ENCODE measurements around the gene PCSK5.

Gene PCSK5

GRCh38 chr9:75890472-75891276, at the start of gene PCSK5:
Gene PCSK5, plus strand, starts transcription at chr9:75890673. Its CDS starts 509 bp downstream, at chr9:75891182.
- DNase-seq (ENCODE audit: extremely low read depth, insufficient read length), result peak; percentile 52
- Histone ChIP-seq H3K36me3 (ENCODE audit: control insufficient read depth, insufficient read depth, low read length) (no peaks in the 10 kb centered on the region), H3K4me3 (replicated peaks; ENCODE audit: low read depth, low read length) (peak within 1 kb of the TSS; percentile 49), H3K27me3 (replicated peaks; ENCODE audit: control insufficient read depth, insufficient read depth, low read length) (no peaks in the 10 kb centered on the region; the same call in 1 of the 2 replicates)
- TF ChIP-seq, protein P1, sequence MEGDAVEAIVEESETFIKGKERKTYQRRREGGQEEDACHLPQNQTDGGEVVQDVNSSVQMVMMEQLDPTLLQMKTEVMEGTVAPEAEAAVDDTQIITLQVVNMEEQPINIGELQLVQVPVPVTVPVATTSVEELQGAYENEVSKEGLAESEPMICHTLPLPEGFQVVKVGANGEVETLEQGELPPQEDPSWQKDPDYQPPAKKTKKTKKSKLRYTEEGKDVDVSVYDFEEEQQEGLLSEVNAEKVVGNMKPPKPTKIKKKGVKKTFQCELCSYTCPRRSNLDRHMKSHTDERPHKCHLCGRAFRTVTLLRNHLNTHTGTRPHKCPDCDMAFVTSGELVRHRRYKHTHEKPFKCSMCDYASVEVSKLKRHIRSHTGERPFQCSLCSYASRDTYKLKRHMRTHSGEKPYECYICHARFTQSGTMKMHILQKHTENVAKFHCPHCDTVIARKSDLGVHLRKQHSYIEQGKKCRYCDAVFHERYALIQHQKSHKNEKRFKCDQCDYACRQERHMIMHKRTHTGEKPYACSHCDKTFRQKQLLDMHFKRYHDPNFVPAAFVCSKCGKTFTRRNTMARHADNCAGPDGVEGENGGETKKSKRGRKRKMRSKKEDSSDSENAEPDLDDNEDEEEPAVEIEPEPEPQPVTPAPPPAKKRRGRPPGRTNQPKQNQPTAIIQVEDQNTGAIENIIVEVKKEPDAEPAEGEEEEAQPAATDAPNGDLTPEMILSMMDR (IDR thresholded peaks at IDR 0.05; ENCODE audit: insufficient read depth, low read length, poor library complexity, severe bottlenecking), result peak; percentile 23

DNA sequence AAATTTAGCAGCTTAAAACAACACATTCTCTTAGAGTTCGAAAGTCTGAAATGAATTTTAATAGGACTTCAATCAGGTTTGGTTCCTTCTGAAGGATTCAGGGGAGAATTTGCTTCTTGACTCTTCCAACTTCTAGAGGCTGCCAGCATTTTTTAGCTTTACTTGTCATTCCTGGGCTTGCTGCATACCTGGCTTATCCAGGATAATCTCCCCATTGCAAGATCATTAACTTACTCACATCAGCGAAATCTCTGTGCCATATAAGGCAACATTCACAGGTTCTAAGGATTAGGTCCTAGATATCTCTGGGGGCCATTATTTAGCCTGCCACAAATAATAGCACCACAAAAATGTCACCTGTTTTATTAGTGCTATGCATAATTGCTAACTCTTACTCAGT, 46.2 kb upstream of the PCSK5 start:
- TF ChIP-seq, protein P1 (IDR thresholded peaks at IDR 0.05; ENCODE audit: insufficient read depth, low read length, poor library complexity, severe bottlenecking), result no peak
- no peak for DNase-seq (ENCODE audit: extremely low read depth, insufficient read length)
- Histone ChIP-seq H3K4me3 (replicated peaks; ENCODE audit: low read depth, low read length) (no peak overlapping the region), H3K36me3 (ENCODE audit: control insufficient read depth, insufficient read depth, low read length) (no peaks in the 10 kb centered on the region), H3K27me3 (replicated peaks; ENCODE audit: control insufficient read depth, insufficient read depth, low read length) (no peaks in the 10 kb centered on the region)

GRCh38 chr9:75845806-75846205, 44.7 kb upstream of the PCSK5 start:
- no peak for DNase-seq (ENCODE audit: extremely low read depth, insufficient read length)
- no peaks in the 10 kb centered on the region for H3K36me3 ChIP-seq (ENCODE audit: control insufficient read depth, insufficient read depth, low read length)
- no peak overlapping the region for H3K4me3 ChIP-seq (replicated peaks; ENCODE audit: low read depth, low read length)
- TF ChIP-seq, protein P1 (IDR thresholded peaks at IDR 0.05; ENCODE audit: insufficient read depth, low read length, poor library complexity, severe bottlenecking), result no peak
- no peaks in the 10 kb centered on the region for H3K27me3 ChIP-seq (replicated peaks; ENCODE audit: control insufficient read depth, insufficient read depth, low read length)

- H3K27me3 ChIP-seq (replicated peaks; ENCODE audit: control insufficient read depth, insufficient read depth, low read length), result no peaks in the 10 kb centered on the region
- H3K4me3 ChIP-seq (replicated peaks; ENCODE audit: low read depth, low read length), result no peak overlapping the region
- TF ChIP-seq, protein P1 (IDR thresholded peaks at IDR 0.05; ENCODE audit: insufficient read depth, low read length, poor library complexity, severe bottlenecking), result no peak
- H3K36me3 ChIP-seq (ENCODE audit: control insufficient read depth, insufficient read depth, low read length), result no peaks in the 10 kb centered on the region
- DNase-seq (ENCODE audit: extremely low read depth, insufficient read length), result no peak
Measured at GRCh38 chr9:75847085-75847484, 43.4 kb upstream of the PCSK5 start.

DNA sequence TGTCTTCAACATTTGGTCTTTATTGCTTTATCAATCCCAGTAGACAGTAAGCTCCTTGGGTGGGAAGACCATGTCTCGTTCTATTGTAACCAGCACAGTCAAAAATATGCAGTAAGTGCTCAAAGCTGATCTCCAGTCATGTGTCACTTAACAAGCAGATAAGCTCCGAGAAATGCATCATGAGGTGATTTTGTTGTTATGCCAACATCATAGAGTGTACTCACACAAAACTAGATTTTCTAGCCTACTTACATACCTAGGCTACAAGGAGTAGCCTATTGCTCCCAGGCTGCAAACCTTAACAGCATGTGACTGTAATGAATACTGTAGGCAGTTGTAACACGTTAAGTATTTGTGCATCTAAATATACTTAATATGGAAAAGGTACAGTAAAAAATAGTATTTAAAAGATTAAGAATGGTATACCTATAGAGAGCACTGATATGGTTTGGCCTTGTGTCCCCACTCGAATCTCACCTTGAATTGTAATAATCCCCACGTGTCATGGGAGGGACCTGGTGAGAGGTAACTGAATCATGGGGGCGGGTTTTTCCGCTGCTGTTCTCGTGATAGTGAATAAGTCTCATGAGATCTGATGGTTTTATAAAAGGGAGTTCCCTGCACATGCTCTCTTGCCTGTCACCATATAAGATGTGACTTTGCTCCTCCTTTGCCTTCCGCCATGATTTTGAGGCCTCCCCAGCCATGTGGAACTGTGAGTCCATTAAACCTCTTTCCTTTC, 39.8 kb upstream of the PCSK5 start:
- H3K27me3 ChIP-seq (replicated peaks; ENCODE audit: control insufficient read depth, insufficient read depth, low read length), result no peaks in the 10 kb centered on the region
- H3K4me3 ChIP-seq (replicated peaks; ENCODE audit: low read depth, low read length), result no peak overlapping the region
- H3K36me3 ChIP-seq (ENCODE audit: control insufficient read depth, insufficient read depth, low read length), result no peaks in the 10 kb centered on the region
- no peak for DNase-seq (ENCODE audit: extremely low read depth, insufficient read length)
- TF ChIP-seq, protein P1 (IDR thresholded peaks at IDR 0.05; ENCODE audit: insufficient read depth, low read length, poor library complexity, severe bottlenecking), result no peak

Measured in GM06990 (cell line).